Measurements from ENCODE around the gene SFN.
"Not testable (repeated sequence)": the region's sequence is repeated elsewhere in the genome, so short reads cannot be mapped to it uniquely, and the experiment has no call there.

The SFN gene

GRCh38 chr1:26873097-26873496, 10.1 kb downstream of the SFN start:
- not testable (repeated sequence) for DNase-seq

- no peak for DNase-seq
Measured at GRCh38 chr1:26874896-26875295, 11.9 kb downstream of the SFN start.

DNA sequence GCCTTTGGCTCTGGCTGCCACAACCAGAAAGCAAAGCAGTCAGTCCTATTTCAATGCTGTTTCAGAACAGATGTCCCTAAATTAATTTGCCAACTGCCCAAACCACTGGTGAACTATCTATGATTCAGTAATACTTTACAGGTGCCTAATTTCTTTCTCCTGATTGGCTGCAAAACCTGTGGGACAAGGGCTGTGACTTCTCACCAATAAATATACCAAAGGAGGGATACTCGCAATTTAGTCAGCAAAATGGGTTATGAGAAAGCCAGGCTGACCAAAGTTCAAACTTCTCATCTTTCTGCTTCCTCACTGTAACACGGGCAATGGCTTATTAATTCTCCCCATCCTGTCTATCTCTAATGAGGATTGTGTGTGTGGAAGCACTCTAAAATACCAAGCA, 14.4 kb downstream of the SFN start:
- no peak for DNase-seq

DNA sequence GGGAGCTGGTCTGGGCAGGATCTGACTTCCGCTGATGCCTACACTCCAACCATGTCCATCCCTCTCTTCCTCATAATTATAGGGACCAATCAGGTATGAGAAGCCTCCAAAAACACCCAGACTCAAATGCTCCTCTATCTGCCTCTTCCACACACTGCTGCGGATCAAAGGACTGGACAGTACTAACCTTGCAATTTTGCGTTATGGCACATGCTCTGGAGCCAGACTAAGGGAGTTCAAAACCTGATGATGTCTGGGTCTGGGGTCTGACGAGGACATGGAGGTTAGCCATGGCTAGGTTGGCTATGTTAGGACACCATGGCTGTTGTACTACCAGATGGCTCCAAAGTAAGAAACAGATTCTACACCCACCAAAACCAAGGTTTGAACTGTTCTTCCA, 16.8 kb downstream of the SFN start:
- DNase-seq = no peak

- not testable (repeated sequence) for DNase-seq
Measured at GRCh38 chr1:26881611-26882010, 18.7 kb downstream of the SFN start.

- DNase-seq = no peak
Measured at GRCh38 chr1:26882696-26883463, 19.9 kb downstream of the SFN start.

GRCh38 chr1:26887125-26887524, 24.2 kb downstream of the SFN start:
- DNase-seq = no peak

DNA sequence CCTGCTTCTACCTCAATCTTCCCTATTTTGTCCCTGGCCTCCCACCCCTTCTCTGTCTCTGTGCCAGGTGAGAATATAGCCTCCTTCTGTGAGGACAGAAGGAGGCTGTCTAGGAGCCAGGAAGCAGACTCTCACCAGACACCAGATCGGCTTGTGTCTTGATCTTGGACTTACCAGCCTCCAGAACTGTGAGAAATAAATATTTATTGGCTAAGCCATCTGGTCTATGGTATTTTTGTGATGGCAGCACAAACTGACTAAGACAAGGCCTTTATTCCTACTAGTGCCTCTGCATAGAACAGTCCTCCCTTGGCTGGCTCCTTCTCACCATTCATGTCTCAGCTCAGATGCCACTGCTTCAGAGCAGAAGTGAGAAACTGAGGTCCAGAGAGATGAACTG, 25.3 kb downstream of the SFN start:
- DNase-seq = no peak

DNA sequence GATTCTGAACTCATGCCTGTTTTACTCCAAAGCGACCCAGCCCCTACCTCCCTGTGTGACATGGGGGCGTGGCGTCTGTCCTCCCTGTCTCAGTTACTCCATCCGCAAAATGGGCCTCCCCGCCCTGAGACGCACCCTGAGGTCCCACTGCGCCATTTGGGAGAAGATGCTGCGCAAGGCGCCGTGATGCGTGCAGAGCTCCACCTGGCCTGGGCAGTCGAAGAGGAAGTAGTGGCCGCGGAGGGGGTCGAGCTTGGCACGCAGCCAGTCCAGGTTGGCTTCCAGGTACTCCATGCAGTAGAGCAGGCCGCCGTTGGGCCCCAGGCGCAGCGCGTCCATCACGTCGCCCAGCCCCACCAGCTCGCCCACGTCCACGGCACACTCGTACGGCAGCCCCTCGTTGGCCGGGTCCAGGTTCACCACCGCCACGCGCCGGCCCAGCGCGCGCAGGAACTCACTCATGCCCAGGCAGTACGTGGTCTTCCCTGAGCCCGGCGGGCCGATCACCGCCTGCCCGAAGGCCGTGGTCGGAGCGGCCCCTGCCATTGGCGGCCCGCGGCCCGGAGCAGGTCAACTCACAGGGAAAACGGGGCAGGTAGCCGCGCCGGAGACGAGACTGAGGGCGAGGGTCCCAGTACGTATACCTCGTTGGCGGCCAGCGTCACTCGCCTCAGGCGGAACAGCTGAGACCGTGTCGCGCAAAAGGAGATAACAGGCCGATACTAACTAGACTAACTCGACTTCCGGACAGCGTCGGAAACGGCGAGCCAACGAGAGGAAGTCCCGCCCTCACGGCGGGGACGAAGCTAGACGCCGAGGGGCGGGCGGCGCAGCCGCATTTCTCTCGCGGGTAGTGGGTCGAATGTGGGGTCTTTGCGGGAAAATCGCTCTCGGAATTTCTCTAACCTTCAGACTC, 26.9 kb downstream of the SFN start, which contains the start of gene GPN2:
Gene GPN2 (minus strand): TSS at position 733 of the 916 bp plus-strand sequence. CDS start 187 bp downstream, at position 546.
- peak; percentile 22 to 75 for DNase-seq

- DNase-seq = no peak
Measured at GRCh38 chr1:26890467-26890796, 27.5 kb downstream of the SFN start.

- DNase-seq = no peak
Measured at GRCh38 chr1:26894263-26894662, 31.3 kb downstream of the SFN start.

DNA sequence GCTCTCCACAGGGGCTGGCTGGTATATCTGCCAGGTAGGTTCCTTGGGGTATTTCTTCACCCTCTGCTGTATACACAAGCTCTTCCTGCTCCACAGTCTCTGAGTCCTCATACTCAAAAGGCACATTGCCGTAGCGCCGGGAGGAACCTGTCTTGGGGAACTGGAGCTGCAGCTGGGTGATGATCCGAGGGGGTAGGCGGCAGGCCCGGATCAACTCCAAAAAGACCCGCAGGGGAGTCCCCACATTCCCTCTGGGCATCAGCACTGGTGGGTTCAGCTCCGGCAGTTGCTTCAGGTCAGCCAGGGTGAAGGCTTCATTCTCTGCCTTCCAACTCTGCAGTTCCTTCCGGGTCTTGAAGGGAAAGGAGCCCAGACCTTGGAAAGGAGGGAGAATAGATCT, 34.4 kb downstream of the SFN start:
- no peak for DNase-seq

DNA sequence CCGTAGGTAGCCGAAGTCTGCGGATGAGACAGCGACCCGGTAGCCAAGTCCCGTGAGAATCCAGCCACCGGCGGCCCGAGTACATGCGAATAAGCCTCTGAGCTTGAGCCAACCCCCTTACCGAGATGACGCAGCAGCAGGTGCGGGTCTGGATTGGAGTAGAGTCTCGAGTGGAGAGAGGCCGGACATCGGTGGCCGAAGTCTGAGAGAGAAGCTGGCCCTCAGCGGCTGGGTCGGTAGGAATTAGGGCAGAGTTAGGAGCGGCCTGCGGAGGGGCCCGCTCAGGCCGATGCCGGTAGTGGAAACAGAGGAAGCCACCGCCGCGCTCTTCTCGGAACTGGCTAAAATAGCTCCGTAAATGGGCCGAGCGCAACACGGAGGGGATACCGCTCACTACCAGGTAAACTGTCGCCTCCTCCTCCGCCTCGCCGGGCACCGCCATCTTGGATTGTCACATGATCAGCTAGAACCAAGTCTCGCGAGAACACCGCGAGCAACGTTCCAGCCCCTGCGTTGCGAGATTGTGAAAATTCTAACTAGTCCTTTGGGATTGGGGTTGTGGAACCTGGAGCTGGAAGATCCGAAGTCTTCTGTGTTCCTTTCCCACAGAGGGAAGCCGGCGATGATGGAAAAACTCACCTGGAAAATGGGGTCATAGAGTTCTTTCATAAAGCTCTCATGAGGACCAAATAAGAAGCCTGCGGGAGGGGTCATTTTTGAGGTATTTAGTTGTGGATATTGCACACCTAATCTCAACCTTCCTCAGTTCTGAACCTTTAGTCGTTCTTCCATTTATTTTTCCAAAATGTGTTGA, 37.3 kb downstream of the SFN start, which contains the start of gene GPATCH3:
Gene GPATCH3 (minus strand): TSS at position 467 of the 814 bp plus-strand sequence. CDS start 25 bp downstream, at position 442.
- peak; percentile 89 to 93 for DNase-seq

- no peak for DNase-seq
Measured at GRCh38 chr1:26900815-26901511, 38.0 kb downstream of the SFN start.

GRCh38 chr1:26907071-26907917, 44.3 kb downstream of the SFN start:
- DNase-seq = no peak

DNA sequence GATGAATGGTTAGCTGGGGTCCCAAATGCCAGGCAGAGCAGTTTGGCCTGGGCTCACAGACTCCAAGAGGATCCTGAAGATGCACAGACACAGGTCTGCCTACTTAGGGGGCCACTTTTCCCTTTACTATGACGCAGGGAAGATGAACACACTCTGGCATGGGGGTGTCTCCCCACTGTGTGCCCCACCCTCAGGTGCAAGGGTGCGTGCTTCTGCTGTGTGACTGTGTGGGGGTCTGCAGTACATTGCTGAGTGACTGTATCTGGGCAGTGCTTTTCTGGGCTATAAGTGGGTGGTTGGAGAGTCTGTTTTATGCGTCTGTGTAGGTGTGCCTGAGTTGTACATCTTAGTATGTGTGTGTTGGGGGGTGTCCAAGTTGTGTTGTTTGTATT, 47.0 kb downstream of the SFN start:
- DNase-seq = no peak

- no peak for DNase-seq
Measured at GRCh38 chr1:26910343-26911160, 47.6 kb downstream of the SFN start.

- DNase-seq = no peak
Measured at GRCh38 chr1:26911399-26912146, 48.6 kb downstream of the SFN start.

DNA sequence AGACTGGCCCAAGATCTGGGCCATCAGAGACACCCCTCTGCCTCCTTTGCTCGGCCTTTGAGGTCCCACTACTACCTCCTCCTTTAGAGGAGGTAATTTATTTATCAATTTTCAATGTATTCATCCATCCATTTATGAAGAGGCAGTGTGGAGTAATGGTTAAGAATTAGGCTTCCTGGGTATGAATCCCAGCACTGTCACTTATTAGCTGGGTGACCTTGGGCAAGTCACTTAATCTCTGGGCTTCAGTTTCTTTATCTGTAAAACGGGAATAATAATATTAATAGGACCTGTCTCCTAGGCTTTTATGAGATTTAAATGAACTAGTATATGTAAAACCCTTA, 49.2 kb downstream of the SFN start:
- DNase-seq = no peak

DNA sequence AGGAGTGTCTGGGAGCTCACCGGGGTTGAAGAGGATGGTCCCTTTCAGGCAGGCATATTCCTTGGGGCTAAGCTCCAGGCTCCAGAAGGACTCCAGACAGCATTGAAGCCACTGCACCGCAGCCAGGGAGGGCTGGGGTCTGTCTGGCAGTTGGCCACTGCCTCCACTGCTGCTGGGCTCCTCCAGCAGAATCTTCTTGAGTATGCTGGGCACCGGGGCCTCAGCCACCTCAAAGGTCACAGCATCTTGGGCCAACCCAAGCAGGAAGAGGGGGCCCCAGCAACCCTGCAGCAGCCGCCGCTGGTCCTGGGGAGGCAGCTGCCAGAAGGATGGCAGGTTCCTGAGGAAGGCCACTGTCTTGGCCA, 50.4 kb downstream of the SFN start:
- no peak for DNase-seq

Measured in NCI-H1930 (cell line).